Measurements from ENCODE around the gene PPP2R3B. TPM values are rescaled to one million over a fixed set of nuclear protein-coding genes. Genes with fewer than 3 reads are reported as not detected.
A peak's percentile ranks its signal among the peaks of the same experiment; 100 is the strongest.

The PPP2R3B gene
- total and polyA plus RNA-seq, 2 of the 13 experiments (the other 11 are each of a cell fraction or from before 2014, with no cell fraction given) = 17.0 to 21.4 TPM

DNA sequence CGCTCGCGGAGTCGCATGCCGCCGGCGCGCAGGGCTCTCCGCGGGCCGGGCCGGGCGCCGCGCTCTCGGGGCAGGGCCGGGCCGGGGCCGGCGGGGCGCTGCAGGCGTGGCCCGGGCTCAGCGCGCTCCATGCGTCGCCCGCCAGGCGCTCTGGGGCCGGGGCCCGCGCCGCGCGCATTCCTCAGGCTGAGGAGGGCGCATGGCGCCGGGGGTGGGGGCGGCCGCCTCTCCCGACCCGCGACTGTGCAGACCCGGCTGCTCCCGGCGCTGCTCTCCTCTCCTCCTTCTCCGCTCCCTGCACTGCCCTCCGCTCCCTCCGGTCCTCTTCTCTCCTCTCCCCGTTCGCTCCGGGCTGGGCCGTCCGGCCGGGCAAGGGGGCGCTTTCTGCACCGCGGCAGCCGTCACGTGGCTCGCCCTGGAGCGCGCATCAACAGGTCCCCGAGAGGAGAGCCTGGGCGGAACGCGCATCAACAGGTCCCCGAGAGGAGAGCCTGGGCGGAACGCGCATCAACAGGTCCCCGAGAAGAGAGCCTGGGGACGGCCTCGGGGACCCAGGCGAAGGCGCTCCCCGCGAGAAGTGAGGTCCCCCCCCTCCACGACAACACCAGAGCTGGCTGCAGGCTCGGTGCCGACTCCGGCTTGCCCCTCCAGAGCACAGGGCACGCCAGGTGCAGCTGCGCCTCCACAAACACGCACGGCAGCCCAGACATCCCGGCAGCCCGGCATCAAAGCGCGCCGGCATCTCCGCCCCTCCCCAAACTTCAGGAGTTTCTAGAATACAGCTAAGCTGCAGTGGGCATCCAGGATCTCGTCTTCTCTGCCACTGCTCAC, 12.9 kb downstream of the PPP2R3B start (continued):
- no peak for TF ChIP-seq NCOA2 (CRISPR knock-in tag; IDR thresholded peaks at IDR 0.05)
- no peak for TF ChIP-seq NKX3-1 (CRISPR knock-in tag; IDR thresholded peaks at IDR 0.05)
- no peak for TF ChIP-seq THAP8 (CRISPR knock-in tag; IDR thresholded peaks at IDR 0.05; ENCODE audit: borderline replicate concordance)
- 0 out of 2 replicates have a peak, but pooled peaks have one; percentile 16 for TF ChIP-seq TBX2 (CRISPR knock-in tag; IDR thresholded peaks at IDR 0.05; ENCODE audit: borderline replicate concordance)
- TF ChIP-seq ZBTB3 (CRISPR knock-in tag; IDR thresholded peaks at IDR 0.05; ENCODE audit: borderline replicate concordance, low read depth) = no peak
- TF ChIP-seq AKNA (CRISPR knock-in tag; IDR thresholded peaks at IDR 0.05; ENCODE audit: borderline replicate concordance) = no peak
- no peak for TF ChIP-seq ZNF513 (CRISPR knock-in tag; conservative IDR thresholded peaks at IDR 0.05)
- TF ChIP-seq ZNF205 (CRISPR knock-in tag; IDR thresholded peaks at IDR 0.05) = no peak
- 0 out of 2 replicates have a peak, but pooled peaks have one; percentile 29 for TF ChIP-seq ARNT2 (CRISPR knock-in tag; IDR thresholded peaks at IDR 0.05; ENCODE audit: low read depth)
- no peak for TF ChIP-seq ZNF350 (CRISPR knock-in tag; IDR thresholded peaks at IDR 0.05; ENCODE audit: borderline replicate concordance, low read depth)
- TF ChIP-seq ZNF816 (CRISPR knock-in tag; IDR thresholded peaks at IDR 0.05; ENCODE audit: borderline replicate concordance) = no peak
- TF ChIP-seq ZNF605 (CRISPR knock-in tag; IDR thresholded peaks at IDR 0.05) = no peak
- TF ChIP-seq KLF12 (CRISPR knock-in tag; IDR thresholded peaks at IDR 0.05; ENCODE audit: borderline replicate concordance) = no peak
- 0 out of 2 replicates have a peak, but pooled peaks have one; percentile 2 for TF ChIP-seq SALL1 (CRISPR knock-in tag; IDR thresholded peaks at IDR 0.05)
- TF ChIP-seq, protein P1, sequence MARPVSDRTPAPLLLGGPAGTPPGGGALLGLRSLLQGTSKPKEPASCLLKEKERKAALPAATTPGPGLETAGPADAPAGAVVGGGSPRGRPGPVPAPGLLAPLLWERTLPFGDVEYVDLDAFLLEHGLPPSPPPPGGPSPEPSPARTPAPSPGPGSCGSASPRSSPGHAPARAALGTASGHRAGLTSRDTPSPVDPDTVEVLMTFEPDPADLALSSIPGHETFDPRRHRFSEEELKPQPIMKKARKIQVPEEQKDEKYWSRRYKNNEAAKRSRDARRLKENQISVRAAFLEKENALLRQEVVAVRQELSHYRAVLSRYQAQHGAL (CRISPR knock-in tag; IDR thresholded peaks at IDR 0.05; ENCODE audit: not compliant biosample characterization) = no peak
- TF ChIP-seq TRIM24 (CRISPR knock-in tag; IDR thresholded peaks at IDR 0.05) = no peak
- TF ChIP-seq, protein P2, sequence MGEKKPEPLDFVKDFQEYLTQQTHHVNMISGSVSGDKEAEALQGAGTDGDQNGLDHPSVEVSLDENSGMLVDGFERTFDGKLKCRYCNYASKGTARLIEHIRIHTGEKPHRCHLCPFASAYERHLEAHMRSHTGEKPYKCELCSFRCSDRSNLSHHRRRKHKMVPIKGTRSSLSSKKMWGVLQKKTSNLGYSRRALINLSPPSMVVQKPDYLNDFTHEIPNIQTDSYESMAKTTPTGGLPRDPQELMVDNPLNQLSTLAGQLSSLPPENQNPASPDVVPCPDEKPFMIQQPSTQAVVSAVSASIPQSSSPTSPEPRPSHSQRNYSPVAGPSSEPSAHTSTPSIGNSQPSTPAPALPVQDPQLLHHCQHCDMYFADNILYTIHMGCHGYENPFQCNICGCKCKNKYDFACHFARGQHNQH (CRISPR knock-in tag; IDR thresholded peaks at IDR 0.05) = 0 out of 2 replicates have a peak, but pooled peaks have one; percentile 32
- TF ChIP-seq ISX (CRISPR knock-in tag; conservative IDR thresholded peaks at IDR 0.05) = no peak

All from HepG2 (cell line).